MM.1S (cell line): ENCODE data around the gene GFI1.

ENCODE experiments used
- CTCF ChIP-seq: fragments of 300-600 bp; sonication (generic); IDR thresholded peaks from 2 replicates; pipeline ENCODE4 v1.5.1; 2016; ENCODE audit warnings: antibody characterized with exemption, low read length, mixed read lengths
- EZH2 ChIP-seq: fragments of 300-600 bp; sonication (generic); optimal IDR thresholded peaks from 2 replicates; pipeline ENCODE3; 2017; ENCODE audit warnings: low read depth, mild to moderate bottlenecking, antibody characterized with exemption, low read length, mixed read lengths
- EZH2phosphoT487 ChIP-seq: fragments of 300-600 bp; sonication (generic); IDR thresholded peaks from 2 replicates; pipeline ENCODE4 v1.6.1; 2018; ENCODE audit warnings: antibody characterized with exemption, low read length

DNA sequence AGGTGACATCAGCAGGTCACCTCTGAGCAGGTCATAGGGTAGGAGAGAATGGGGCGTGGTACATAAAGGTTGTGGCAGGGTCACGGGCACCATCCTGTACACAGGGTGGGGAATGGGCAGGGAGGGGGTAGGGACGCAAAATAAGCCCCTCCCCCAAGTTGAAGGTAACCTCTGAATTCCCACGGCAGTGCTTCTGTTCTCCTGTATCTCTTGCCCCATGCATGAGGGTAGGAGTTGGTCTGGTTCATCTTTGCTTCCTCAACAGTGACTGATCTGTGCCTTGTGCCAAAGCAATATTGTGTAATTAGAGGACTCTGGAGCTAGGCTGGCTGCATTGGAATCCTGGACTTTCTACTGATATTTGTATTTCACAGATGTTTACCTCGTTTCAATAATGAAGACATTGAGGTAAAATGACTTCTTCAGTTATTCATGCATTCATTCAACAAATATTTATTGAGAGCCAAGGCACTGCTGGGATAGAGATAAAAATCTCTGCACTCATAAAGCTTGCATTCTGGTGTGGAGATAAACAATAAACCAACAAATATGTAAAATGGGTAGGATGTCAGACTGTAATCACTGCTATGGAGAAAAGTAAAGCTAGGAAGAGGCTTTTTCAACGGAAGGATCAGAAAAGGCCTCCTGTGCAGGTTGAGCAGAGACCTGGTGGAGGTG, 18.4 kb upstream of the GFI1 start:
- TF ChIP-seq CTCF (no peak), EZH2 (no peak), EZH2phosphoT487 (no peak)
